T-helper 9 cell (primary cell): ENCODE data around the gene DLX1.
"Not testable (repeated sequence)": the region's sequence is repeated elsewhere in the genome, so short reads cannot be mapped to it uniquely, and the experiment has no call there.

Source experiments
- DNase-seq: peaks from one replicate; pipeline ENCODE4 v3.0.0-alpha.2; 2020
- total RNA-seq, 2 donors: gene quantifications; one replicate each; lab custom pipeline; 2026; lab: John Stamatoyannopoulos, UW

The DLX1 gene
- 0 reads per million in 2 donors for total RNA-seq

GRCh38 chr2:172085460-172086159 lies at the start of gene DLX1:
Gene DLX1 (plus strand): TSS chr2:172085507. CDS start chr2:172085678, 171 bp downstream.
- no peak for DNase-seq

GRCh38 chr2:172038121-172038520 lies 47.2 kb upstream of the DLX1 start:
- DNase-seq = no peak

DNA sequence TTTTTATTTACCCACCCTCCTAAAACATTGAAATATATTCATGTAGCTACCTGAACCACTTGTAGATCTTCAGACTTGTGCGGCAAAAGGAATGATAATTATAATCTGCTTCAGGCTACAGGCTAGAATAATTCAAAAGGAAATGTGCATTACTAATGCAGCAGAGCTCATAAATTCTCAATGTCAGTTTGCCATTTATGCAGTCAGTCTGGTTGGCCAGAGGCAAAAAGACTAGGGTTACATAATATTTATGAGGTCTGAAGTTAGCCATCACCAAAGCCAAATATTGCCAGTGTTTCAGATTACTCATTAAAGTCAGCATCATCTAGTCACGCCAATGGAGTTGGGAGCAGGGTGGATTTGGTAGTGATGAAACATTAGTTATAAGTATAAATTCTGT lies 46.7 kb upstream of the DLX1 start:
- DNase-seq = no peak

- no peak for DNase-seq
Observed at GRCh38 chr2:172039011-172039704, 46.1 kb upstream of the DLX1 start.

- no peak for DNase-seq
Observed at GRCh38 chr2:172040311-172040710, 45.0 kb upstream of the DLX1 start.

DNA sequence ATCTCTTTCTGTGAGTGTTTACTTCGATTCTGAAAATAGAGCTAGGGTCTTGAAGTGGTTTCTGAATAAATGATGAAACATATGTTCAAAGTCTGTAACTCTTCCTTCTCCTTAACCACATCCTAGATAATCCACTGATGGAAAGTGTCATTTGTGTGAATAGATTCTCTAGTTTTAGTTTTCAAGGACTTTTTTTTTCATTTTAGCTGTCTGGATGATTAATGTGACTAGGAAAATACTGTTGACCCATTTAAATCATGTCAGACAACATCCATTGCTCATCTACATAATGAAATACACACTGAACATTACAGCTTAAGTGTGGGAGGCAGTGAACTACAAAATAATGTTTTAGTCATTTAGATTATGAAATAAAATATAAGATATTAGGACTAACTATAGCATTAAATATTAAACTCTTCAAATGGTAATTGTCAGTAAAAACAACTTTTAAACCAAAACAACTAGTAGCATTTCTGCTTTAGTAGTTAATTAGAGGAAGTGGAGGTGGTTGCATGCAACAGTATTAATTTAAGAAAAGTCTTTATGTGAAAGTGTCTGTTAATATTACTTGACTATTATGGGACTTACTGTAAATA lies 39.1 kb upstream of the DLX1 start:
- no peak for DNase-seq

DNA sequence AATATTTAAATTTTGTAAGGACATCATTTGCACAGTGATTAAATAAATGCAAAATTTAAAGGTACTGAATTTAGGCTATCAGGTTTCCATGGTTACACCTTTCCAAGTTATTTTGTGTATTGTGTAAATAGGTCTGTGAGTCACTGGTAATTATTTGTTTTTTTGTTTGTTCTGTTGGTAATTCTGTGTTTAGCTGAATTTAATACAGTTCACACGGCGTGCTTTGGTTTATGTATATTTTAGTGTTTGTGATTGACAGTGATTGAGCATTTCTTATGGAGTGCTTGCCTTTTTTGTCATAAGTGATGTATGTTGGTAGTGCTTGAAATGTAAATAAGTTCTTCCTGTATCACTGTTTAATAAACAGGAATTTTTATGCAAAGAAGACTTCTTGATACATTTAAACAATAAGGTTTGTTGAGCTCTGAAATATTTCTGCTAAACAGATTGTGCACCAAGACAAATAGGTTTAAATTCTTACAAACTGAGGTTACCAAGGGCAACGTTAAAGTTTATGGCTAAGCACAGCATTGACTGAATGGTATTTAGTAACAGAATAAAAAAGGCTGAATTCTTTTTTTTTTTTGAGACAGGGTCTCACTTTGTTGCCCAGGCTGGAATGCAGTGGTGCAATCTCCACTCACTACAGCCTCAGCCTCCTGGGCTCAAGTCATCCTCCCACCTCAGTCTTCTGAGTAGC lies 38.3 kb upstream of the DLX1 start:
- no peak for DNase-seq

GRCh38 chr2:172047566-172048507 lies 37.5 kb upstream of the DLX1 start:
- no peak for DNase-seq

DNA sequence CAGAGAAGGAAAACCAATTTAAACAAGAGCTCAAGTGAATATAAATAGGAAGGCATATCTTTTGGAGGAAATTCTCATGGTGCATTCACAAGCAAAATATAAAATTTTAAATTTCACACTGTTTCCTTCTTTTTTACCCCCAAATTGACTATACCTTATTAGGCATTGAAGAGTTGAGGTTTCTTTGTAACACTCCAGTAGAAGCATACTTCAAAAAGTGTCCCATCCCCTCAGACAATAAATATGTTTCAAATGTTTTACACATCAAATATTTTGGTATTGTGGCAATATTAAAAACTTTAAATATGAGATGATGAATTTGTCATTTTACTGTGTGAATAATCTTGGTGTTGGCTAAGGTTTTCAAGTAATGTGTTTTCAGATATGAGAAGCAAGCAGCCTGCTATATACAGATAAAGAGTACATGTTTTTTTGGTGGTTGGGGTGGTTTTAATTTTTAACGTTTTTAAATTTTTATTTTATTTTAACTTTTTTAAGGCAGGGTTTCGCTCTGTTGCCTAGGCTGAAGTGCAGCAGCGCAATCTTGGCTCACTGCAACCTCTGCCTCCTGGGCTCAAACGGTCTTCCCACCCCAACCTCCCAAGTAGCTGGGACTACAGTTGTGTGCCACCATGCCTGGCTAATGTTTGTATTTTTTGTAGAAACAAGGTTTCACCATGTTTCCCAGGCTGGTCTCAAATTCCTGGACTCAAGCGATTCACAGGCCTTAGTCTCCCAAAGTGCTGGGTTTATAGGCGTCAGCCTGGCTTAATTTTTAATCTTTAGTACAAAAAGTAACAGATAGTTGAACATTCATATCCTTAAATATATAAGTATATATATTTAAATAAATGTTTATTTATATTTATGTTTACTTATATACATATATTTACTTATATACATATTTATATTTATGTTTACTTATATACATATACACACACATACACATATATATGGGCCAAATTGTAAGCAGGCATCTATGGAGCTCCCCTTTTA lies 36.5 kb upstream of the DLX1 start:
- DNase-seq = no peak

DNA sequence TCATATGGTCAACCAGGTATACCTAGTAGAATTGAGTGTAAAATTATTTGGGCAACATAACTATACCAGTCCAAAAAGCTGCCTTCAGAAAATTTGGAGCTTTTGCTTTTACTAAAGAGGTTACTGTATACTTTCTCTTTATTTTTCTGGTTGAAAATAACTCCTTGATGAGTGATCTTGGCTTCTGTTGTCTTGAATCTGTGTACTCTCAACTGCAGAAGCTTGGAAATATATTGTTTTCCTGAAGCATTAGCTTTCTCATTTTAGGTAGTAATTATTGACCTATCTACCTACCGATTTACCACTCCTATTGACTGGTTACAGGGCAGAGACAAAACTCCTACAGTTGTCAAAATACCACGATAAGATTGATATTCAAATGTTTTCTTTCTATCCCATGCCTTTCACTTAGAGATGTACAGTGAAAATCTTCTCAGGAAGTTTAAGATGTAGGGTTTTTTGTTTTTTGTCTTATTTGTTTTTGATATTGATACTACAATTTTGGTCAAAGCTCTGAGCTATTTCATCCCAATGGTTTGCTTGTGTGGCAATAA lies 35.7 kb upstream of the DLX1 start:
- no peak for DNase-seq

DNA sequence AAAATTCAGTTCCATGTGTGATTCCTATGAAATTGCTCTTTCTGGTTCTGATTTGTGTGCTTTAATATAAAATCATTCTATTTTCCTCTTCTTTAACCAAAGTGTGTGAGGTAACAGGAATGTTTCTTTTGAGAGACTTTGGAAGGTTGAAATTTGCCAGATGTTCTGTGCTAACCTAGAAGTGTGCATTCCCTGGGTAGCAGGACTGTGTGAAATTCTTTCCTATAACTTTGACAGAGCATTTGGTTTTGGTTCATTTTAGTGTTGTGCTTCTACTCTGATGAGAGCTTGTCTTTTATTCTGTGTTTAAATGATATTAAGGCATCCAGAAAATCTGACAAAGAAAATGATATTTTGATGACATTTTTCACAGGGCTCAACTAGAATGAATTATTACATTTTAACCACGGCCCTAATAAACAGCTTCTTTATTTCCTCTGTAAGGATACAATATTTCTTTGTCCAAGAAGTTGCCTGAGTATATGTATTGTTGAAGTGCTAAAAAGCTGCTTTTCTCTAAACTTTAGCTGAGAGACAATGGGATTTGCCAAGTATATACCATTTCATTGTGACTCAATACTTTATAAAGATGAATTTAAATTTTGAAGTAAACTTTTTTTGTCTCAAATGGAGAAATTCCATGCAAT lies 34.7 kb upstream of the DLX1 start:
- DNase-seq = no peak

DNA sequence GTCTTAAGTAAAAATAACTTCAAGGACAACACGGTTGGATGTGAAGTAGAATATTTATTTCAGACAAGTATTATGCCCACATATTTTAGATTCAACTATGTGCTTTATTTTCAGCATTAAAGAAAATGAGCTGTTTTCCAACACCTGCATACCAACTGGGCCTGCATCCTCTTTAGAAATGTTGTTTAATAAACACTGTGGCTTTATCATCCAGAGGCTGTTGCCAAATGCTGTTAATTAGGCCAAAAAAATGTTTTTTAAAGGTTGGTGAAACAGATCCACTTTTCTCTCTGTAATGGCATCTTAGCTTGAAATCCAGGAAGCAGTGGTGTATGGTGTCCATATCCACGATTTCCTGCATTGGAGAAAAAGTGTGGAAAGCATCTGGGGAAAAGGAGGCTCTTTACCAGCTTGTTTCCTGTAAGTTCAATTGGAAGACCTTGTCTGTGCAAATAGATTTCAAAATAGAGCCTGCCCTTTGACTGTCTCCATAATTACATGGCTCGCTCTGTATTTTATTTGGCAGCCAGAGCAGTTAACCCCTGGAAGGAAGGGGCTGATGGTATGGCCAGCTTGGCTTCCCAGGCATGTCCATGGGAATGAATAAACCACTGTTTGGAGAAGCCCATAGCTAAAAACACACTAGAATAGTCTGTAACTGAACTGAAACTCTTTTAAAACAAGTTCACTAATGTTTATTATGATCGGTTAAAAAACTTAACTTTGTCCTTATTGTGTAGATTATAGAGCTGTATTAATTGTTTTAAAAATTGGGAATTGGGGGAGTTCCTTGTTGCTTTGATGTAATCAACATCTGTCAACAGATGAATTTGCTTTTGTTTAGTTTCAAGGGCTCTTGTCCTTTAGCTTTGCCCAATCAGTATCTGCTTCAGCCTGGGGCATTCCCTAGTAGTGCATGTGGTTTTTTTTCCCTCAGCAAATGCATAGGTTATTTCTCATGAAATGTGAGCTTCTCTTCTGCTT lies 33.0 kb upstream of the DLX1 start:
- DNase-seq = no peak

DNA sequence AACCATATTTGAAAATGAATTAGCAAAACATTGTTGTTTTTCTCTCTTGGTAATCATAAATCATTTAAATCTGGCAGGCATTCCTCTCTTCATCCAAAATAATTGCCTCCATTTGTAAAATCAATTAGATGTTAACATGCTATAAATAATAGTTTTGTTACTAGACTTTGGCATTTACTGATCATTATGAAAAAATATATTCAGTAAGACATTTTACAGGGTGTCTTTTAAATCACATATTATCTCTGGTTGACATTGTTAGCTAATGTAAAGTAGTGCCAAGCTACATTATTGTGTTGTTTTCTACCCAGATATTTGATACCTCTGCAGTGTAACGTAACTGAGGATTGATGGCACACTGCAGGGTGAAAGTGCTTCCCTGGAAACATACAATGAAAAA lies 31.8 kb upstream of the DLX1 start:
- no peak for DNase-seq

GRCh38 chr2:172056293-172056692 lies 29.0 kb upstream of the DLX1 start:
- DNase-seq = no peak

- DNase-seq = no peak
Observed at GRCh38 chr2:172058660-172059059, 26.6 kb upstream of the DLX1 start.

- not testable (repeated sequence) for DNase-seq
Observed at GRCh38 chr2:172060118-172060517, 25.2 kb upstream of the DLX1 start.

GRCh38 chr2:172062402-172063004 lies 22.8 kb upstream of the DLX1 start:
- no peak for DNase-seq

- no peak for DNase-seq
Observed at GRCh38 chr2:172063446-172063845, 21.9 kb upstream of the DLX1 start.
